HG03457 (cell line): ENCODE measurements around the gene ZKSCAN2.

Experiments
- ATAC-seq: cut with Tn5 transposase; IDR thresholded peaks from one replicate; pipeline ENCODE4 v1.9.1; 2021; ENCODE audit warnings: moderate number of reproducible peaks; ENCODE audit not compliant: unreplicated experiment

ZKSCAN2 gene

DNA sequence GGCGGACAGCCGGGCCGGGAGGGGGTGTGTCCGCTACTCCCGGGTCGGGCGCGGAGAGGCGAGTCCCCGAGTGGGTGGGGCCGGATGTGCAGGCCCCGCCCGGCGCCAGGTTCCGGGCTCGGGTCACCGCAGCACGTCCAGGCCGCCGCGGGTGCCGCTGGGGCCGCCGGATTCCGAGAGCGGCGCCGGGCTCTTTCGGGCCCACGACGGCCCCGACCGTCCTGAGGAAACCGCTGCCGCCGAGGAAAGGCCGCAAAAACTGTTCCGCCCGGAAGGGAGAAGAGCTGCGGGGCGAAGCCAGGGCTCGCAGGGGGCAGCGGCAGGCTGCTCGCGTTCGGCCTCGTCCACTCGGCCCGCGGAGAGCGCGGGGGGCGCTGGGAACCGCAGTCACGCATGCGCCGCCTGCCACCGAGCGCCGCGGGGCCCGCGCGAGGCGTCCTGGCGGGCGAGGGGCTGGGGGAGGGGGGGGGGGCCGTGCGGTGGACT is at the start of gene ZKSCAN2:
Gene ZKSCAN2 (minus strand): TSS at position 376 of the 486 bp plus-strand sequence. CDS start 718 bp downstream, outside the sequence.
- ATAC-seq: peak; percentile 87

DNA sequence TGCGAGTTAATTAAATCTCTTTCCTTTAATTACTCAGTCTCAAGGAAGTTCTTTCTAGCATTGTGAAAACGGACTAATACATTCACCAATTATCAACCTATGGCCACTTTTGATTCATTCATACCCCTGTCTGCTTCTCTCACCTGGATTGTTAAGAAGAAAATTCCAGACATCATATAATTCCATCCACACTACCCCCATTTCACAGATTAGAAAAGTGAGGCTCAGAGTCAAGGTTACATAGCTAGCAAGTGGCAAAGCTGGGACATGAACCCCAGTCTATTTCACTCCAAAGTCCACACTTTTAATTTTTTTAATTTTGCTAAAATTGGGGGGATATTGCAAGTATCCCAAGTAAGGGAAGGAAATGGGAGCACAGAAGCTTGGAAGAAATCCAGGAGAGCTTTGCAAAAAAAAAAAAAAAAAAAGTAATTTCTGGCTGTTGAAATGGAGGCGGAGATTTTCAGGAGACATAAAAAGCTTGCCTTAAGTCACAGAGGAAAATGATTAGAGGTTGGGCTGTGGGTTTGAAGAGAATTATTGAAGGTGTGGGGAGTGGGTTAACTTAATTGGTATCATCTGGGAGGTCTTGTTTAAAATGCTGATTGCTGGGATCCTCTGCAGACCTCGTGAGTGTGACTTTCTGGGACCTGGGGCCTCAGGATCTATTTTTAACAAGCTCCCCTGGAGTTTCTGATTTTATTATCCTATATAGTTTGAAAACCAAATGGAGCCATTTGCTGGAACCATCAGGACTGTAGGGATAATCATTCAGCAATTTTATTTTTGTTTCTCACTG is 42.3 kb upstream of the ZKSCAN2 start:
- no peak for ATAC-seq

DNA sequence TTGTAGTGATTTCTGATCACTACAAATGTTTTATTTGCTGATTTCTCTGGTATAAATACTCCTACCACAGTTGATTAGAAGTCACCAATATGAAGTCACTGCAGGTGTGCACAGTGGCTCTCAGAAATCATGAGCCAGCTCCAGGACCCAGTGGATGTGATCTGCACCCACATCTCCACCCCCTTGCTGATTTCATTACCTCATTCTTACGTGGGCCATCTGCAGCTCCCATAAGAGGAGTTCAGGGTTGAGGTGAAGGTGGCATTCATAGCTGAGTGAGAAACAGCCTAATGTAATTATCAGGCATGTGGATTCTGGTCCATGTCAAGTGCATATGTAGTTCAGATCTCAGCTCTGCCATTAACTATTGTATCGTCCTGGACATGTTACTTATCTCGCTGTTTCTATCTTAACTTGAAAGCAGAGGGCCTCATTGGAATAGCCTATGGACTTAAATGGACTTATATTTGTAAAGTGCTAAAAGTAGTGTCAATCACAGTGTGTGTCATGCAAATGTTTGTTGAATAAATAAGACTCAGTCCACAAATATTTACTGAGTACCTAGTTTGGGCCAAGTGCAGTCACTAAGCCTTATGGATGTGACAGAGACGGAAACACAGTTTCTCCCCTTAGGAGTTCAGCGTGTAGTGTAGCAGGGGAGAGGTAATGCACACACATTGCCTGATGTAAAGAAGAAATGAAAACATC is 40.7 kb upstream of the ZKSCAN2 start:
- ATAC-seq: no peak

DNA sequence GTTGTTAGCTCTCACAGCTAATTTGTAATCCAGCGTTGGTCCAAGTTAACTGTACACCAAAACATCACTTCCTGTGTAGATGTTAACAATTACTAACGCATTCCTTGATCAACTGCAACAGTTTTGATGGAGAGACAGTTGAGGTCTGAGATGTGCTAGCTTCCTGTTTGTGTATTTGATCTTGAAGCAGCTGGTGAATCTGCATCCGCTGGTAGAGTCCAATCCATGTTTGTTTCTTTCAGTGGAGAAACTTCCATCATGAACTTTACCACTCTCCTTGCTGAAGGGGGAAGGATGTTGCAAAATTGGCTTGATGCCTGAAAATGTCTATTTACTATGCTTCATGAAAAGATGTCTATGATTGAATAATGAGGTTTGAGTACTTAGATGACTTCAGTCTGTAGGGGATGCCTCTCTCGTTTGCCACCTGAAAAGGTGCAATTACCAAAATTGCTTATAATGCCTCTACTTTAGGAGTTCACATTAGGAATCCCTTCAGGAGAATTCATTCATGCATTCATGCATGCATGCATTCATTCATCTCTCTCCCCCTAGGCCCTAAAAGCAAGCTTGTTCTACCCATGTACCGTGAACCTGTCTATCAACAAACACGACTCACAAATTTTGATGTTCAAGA is 39.6 kb upstream of the ZKSCAN2 start:
- ATAC-seq: no peak

DNA sequence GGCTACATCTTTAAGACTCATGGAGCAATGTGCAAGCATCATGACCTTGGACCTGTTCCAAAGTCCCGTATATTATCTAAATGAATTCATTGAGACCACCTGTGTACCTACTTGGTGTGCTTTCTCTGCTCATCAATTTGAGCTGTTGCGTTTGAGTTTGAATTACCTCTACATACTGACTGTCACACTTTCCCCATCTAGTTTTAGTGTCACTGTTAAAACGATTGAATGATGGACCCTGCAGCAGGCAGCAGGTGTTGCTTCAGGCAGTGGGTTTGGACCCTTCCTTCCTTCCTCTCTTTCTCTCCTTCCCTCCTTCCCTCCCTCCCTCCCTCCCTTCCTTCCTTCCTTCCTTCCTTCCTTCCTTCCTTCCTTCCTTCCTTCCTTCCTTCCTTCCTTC is 33.9 kb upstream of the ZKSCAN2 start:
- ATAC-seq: no peak

DNA sequence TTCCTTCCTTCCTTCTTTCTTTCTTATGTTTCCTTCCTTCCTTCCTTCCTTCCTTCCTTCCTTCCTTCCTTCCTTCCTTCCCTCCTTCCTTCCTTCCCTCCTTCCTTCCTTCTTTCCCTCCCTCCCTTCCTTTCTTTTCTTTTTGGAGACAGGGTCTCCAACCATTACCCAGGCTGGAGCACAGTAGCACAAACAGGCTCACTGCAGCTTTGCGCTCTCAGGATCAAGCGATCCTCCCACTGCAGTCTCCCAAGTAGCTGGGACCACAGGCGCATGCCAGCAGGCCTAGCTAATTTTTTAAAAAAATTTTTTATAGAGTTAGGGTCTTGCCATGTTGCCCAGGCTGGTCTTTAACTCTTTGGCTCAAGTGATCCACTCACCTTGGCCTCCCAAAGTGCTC is 31.8 kb upstream of the ZKSCAN2 start:
- no peak for ATAC-seq

DNA sequence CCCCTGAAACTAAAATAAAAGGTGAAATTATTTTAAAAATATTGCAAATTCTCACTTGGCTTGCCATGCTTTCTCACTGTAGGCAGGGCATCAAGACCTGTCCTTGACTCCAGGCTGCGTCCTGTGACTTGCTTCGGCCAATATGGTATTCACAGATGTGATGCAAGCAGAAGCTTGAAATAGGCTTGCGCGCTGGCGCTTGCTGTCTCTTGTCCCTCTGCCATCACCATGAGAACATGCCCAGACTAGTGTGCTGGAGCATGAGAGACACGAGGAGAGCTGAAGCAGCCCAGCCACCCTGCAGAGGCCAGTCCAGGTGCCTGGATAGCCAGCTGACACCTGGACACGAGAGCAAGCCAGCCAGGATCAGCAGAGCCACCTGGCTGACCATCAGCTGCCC is 21.8 kb upstream of the ZKSCAN2 start:
- ATAC-seq: no peak

DNA sequence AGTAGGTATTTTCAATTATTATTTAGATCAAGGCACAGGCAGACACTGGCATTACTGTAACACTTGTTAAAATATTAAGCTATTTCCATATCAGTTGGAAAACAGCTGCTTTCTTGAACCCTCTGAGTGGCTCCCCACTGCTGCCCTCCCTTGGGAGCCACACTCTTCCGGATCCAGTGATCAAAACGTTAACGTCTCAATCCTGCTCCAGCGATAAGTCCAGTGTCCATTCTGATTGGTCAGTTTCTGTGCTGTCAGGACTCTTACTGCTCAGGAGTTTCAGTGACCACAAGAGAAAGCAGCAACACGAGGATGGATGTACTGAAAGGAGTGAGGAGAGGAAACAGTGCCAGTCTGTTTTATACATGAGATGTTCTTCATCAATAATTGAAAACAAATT is 13.8 kb upstream of the ZKSCAN2 start:
- no peak for ATAC-seq

DNA sequence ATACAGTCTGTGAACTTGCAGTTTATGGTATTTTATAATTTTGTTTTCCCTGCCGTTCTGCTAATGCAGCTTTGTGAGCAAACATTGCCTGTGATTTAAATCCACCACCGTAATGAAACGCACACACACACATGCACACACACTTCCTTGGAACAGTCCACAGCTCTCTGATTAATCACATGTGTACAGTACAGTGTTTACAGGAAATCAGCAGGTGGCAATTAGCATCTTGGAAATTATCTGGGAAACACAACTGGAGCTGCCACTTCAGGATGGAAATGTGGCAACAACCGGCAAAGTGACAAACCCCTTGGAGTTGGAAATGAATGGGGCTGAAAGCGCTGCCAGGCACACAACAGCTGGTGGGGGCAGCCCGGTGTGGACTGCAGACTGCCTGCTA is 12.9 kb upstream of the ZKSCAN2 start:
- ATAC-seq: no peak

DNA sequence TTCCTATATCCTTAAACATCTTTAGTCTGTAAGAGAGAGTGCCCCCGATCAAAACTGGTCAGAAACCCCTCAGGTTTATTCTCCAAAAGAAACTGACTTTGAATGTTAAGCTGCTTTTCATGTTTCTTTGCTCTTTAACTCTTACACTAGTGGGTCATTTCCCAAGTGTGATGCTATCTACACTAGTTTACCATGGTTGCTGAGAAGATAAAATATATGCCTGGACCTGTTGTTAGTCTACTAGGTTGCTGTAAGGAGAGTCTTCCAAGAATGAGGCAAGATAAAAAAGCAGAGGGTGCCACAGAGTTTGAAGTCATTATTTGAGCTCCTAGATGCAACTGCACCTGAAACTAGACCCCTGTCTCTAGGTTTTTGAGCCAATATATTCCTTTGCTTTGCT is 12.2 kb upstream of the ZKSCAN2 start:
- ATAC-seq: no peak

DNA sequence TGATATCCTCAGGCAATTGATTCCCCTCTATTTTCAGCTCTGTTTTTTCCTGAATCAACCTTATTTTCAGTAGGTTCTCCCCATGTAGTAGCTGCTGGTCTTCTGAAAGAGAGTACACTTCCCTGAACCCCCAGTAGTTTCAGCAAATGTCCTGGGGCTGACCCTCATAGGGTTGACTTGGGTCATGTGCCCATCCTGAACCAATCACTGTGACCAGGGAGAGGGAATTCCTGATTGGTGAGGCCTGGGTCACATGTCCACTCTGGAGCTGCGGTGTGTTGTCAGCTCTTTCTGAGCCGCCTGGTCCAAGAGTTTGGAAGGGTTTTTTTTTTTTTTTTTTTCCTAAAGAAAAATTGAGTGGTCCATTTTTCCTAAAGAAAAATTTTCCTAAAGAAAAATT is 8.3 kb upstream of the ZKSCAN2 start:
- no peak for ATAC-seq

DNA sequence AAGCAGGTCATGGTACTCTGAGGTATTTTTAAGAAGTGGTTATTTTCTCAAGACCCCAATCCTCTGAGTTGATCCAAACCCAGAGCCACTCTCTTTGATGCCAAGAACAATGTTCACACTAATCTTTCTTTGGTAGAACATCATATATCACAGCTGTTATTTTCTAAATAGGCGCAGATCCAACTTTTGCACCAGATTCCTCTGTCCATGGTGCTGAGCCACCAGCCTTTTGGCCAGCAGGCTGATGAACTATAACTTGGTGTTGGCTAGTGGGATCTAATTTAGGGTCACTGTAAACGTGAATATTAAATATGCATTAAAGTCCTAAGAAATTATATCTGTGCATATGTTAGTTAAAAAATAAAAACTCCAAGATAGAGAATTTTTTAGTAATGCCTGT is 7.0 kb upstream of the ZKSCAN2 start:
- no peak for ATAC-seq

DNA sequence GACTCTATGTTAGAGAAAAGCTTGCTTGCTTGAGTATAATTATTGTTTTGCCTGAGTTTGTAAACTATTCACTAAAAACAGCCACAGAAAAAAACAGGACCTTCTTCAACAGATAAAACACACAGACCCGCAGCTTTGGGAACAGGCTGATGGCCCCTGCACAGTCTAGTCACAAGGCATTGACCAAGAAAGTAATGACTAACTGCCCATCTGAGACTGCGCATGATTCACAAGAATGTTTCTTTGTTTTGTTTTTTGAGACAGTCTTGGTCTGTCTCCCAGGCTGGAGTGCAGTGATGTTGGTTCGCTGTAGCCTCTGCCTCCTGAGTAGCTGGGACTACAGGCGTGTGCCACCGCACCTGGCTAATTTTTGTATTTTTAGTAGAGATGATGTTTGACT is 2.8 kb upstream of the ZKSCAN2 start:
- no peak for ATAC-seq

DNA sequence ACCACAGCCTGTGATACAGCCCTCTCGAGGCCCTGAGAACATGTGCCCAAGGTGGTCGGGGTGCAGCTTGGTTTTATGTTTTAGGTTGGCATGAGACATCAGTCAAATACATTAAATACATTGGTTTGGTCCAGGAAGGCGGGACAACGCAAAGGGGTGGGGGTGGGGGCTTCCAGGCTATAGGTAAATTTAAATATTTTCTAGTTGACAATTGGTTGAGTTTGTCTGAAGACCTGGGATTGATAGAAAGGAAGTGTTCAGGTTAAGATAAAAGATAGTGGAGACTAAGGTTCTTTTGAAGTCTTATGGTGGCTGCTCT is 1.2 kb upstream of the ZKSCAN2 start:
- ATAC-seq: no peak

DNA sequence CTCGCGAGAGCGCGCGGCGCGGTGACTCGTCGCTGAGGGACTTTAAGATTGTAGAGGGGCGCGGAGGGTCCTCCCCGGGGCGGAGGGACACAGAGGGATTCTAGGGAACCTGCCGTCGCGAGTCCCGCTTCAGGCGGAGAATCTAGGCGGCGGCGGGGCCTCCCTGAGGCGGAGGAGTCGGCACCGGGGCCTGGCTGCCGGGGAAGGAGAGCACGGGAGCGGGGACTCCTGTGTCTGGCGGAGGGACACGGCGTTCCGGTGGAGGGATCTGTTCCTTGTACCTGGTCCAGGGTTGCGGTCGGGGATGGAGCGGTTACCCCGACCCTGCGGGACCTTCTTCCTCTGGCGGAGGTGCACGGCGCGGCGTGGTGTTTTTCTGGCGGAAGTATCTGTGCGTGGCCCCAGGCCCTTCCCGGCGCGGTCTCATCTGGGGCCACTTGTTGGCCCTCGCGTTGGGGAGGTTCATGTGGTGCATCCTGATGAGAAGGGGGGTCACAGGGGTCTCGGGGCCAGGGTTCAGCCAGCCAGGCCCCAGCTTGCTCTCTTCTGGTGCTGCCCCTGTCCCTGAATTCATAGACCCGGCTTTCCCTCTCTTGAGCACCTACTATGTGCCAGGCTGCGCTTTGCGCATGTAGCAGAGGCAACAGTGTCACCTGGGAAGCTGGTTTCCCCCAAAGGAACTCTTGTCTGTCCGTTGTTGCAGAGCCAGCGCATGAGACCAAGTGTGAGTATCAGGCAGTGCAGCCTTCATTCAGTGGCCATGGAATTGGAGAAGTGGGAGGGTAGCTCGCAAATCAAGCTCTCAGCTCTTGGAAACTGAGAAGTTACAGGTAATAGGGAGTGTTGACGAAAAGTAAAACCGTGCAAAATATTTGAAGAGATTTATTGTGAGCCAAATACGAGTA is 563 bp upstream of the ZKSCAN2 start:
- ATAC-seq: peak; percentile 35

DNA sequence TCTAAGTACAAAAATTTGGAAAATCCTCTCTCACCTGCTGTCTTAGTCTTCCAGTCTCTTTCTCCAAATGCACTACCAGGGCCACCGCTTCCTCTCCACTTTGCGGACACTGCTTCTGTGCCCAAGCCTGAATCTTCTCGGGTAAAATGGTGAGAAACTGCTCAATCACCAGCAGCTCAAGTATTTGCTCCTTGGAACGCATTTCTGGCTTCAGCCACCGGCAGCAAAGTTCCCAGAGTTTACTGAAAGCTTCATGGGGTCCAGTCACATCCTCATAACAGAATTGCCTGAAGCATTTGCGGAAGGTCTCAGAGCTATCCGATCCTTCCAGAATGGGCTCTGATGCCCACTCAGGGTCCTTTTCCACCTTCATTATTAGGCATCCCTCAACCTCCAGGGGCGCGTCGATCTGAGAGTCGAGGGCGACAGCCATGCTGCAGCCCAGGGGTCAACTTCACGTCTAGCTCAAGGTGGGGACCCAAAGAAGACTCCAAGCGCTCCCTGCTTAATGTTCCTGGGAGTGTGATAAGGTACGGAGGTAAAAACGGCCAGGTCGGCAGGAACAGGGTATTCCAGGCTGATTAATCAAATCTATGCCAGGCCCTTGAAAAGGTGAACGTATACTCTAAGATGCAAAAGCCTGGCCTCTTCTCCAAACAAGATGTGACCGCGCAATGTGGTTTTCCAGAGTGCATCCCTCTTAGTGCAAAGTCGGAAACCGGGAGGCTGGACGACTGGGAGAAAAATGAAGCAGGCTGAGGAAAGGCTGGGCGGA is 763 bp downstream of the ZKSCAN2 start:
- ATAC-seq: peak; percentile 3

DNA sequence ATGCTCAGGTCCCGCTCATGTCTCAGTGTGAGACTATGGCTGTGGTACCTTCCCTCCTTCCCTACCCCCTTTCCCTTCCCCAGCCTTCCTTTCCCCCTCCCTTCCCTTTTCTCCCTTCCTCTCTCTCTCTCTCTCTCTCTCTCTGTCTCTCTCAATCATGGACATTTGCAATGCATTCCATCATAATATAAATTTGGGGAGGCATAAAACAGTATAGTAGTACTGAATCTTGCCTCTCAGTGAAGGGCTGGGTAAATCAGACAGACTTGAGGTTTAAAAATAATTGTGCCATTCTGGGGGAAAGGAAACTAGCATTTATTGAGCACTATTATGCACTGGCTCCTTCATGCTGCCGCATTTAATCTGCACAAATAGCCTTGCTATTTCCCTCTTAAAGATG is 4.3 kb downstream of the ZKSCAN2 start:
- no peak for ATAC-seq

DNA sequence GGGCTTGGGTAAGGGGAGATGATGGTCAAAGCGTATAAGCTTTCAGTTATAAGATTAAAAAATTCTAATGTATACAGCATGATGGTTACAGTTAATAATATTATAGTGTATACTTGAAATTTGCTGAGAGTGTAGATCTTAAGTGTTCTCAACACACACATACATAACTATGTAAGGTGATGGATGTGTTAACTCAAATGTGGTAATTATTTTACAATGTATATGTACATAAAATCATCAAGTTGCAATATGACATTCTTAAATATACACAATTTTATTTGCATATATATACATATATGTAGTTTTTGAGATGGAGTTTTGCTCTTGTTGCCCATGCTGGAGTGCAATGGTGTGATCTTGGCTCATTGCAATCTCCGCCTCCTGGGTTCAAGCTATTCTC is 7.2 kb downstream of the ZKSCAN2 start:
- no peak for ATAC-seq

DNA sequence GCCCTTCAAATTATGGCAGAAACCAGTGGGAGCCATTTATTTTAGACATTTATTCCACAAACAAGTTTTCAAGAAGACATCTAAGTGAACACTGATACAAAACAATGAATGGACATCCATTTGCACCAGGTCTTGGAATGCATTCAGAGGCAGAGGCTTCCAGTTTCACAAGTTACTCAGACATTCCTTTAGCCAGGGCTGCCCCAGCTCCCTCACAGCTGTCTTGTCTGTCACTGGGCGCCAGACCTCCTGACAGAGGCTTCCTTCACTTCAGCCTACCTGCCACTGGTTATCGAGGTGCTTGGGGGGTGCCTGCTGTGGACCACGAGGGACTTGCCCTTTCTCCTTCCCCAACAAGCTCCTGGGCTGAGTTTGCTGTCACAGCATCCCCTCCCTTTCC is 21.7 kb downstream of the ZKSCAN2 start:
- ATAC-seq: no peak

DNA sequence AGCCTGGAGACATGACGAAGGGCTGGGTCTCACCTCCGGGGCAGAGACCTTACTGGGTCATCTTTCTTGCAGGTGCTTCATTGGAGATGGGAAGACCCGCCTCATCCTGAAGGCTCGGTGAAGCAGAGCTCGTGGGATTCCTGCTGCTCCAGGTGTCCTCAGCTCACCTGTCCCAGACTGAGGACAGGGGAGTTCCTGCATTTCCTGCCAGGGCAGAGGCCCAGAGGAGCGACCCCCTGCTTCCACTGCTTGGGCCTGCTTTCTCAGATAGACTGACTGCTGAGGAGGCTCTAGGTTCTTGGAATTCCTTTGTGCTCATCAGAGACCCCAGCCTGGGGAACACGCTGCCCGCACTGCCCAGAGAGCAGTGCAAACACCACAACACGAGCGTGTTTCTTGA is 29.3 kb downstream of the ZKSCAN2 start:
- no peak for ATAC-seq
